Vein endothelial cell (primary cell): ENCODE data around the gene SUMF1. TPM values are rescaled to one million over a fixed set of nuclear protein-coding genes. Genes with fewer than 3 reads are reported as not detected.

Experiments
- total RNA-seq: library from RNA; depleted of rRNA; stranded (reverse); fragments of >200 nt; gene quantifications from 2 replicates; pipeline ENCODE4 v1.2.3, GENCODE V29; 2012

Gene SUMF1
- total RNA-seq = 57.6 and 99.6 TPM in 2 replicates

DNA sequence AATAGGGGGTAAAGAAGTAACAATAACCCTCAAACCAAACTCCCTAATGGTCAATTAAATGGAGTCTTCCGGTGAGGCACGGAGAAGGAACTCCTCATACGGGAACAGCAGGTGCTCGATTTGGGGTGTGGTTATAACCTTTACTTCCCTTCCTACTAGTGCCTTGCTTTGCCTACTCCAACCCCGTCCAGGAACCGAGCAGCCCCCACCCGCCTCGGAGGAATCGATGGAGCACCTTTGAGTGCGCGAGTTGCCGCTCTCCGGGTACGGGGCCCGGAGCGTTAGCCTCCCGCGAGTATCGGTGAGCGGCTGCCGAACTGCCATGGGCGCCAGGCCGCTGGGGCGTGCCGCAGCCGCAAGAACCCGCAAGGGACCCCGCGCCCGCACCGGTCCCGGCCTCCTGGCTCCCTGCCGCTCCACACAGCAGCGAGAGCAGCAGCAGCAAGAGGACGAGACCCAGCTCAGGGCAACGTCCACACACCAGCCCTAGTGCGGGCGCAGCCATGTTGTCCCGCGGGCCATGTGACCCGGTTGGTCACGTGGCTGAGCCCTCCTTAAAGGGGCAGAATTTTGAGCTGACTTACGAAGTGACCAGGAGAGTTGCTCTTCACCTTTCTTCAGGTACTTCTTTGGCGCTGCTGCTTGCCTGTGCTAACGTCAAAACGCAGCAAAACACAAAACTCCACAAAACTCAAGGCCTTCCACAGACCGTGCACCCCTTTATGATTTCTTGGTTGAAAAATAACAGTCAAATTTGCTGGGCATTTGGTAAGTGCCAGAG is at the start of gene SUMF1:
Gene SUMF1 (minus strand): TSS at position 529 of the 781 bp plus-strand sequence. CDS start 24 bp downstream, at position 505.

DNA sequence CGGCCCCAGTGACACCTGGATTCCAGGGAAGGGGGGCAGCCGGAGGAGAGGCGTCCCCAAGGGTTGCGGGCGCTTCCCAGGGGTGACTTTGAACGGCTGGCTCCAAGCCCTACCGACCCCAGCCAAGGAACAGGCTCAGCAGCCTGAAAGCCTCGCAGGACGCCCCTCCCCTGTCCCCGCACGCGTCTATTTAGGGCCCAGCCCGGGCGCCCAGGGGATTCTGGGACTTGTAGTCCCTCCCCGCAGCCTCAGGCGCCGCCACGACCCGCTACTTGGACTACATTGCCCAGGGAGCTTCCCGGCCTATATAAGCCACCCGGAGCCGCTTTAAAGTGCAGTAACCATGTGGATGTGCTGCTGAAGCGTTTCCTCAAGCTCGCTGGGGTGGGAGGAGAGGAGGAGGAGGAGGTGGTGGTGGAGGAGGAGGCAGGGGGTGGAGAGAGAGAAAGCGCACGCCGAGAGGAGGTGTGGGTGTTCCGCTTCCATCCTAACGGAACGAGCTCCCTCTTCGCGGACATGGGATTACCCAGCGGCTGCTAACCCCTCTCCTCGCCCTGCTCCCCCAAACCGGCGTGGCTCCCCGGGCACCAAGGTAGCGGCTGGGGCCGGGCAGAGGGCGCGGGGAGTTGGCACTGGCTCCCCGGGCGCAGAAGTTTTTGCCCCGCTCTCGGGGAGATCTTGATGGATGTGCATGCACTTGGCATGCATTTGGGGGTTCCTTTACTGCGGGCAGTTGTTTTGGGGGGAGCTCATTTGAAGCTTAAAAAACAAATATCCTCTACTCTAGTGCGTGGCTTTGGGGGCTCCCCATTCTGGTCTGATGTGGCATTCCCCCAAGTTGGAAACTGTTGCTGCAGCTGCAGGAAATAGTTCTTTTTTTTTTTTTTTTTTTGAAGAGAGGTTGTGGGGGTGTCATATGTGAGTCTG is 26.2 kb upstream of the SUMF1 start, which contains the start of gene ITPR1:
Gene ITPR1 (plus strand): TSS at position 335 of the 927 bp plus-strand sequence. CDS start 23,144 bp downstream, outside the sequence.

Other genes with a start within 250 kb of the SUMF1 start
- 12.6 and 13.4 TPM in 2 replicates for gene SETMAR, start 163.9 kb downstream of the SUMF1 start, total RNA-seq
- 22.5 and 24.2 TPM in 2 replicates for gene ITPR1, start 26.1 kb upstream of the SUMF1 start, total RNA-seq